ENCODE results near the gene AFG1L.

DNA sequence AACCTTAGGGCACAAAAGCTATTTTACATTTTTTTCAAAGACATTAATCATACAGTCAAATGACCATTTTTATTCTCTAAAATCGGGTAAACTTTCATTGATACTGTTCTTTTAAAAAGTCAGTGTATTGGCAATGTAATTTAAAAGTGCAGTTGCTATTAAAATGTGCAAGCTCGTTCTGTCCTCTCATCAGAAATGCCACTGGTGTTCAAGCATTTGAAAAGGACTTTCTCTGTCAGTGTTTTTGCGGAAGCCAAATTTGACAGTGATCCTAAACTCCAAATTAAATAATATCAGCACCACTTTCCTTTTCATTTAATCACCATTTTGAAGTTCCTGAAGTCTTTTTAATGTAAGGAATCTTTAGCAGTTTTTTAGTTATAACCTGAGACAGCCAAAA lies 69.6 kb downstream of the AFG1L start:
- no peak for TF ChIP-seq POLR2A (IDR thresholded peaks at IDR 0.05)
- TF ChIP-seq, protein P1, sequence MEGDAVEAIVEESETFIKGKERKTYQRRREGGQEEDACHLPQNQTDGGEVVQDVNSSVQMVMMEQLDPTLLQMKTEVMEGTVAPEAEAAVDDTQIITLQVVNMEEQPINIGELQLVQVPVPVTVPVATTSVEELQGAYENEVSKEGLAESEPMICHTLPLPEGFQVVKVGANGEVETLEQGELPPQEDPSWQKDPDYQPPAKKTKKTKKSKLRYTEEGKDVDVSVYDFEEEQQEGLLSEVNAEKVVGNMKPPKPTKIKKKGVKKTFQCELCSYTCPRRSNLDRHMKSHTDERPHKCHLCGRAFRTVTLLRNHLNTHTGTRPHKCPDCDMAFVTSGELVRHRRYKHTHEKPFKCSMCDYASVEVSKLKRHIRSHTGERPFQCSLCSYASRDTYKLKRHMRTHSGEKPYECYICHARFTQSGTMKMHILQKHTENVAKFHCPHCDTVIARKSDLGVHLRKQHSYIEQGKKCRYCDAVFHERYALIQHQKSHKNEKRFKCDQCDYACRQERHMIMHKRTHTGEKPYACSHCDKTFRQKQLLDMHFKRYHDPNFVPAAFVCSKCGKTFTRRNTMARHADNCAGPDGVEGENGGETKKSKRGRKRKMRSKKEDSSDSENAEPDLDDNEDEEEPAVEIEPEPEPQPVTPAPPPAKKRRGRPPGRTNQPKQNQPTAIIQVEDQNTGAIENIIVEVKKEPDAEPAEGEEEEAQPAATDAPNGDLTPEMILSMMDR (IDR thresholded peaks at IDR 0.05), result no peak
